ENCODE results near the gene ESAM.

DNA sequence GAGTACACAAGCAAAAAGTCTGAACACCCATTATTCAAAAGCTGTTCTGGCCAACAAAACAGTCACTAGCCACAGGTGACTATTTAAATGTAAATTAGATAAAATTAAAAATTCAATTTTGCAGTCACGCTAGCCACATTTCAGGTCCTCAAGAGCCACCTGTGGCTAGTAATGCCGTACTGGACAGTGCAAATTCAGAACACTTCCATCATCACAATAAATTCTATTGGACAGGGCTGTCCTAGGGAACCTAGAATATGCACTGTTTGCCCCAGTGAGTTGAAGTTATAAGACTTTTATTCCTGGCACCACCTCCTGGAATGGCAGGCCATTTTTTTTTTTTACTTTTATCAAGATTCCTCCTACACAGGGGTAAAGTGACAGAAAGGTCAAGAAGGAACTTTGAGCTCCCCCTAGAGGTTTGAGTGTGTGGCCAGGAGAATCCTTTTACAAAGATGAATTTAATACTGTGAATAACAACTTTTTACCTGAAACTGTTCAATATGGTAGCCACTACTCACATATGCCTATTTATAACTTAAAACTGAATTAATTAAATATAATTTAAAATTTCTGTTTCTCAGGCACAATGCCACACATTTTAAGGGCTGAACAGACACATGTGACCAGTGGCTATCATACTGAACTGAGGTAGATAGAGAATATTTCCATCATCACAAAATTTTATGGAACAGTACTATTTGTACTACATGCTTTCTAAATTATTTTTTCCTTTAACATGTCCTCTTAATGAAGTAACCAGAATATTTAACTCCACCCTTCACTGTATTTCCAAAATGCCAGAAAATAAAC is 31.6 kb upstream of the ESAM start:
- TF ChIP-seq ZNF501 (tag by site-specific recombination; IDR thresholded peaks at IDR 0.05) (no peak), ZXDB (tag by site-specific recombination; IDR thresholded peaks at IDR 0.05) (no peak), ZNF24 (tag by site-specific recombination; IDR thresholded peaks at IDR 0.05) (no peak), YY1 (tag by site-specific recombination; IDR thresholded peaks at IDR 0.05) (no peak), ZNF169 (tag by site-specific recombination; IDR thresholded peaks at IDR 0.05) (no peak), ZNF350 (tag by site-specific recombination; IDR thresholded peaks at IDR 0.05) (no peak), ZNF146 (tag by site-specific recombination; IDR thresholded peaks at IDR 0.05) (no peak)
- TF ChIP-seq, protein P1, sequence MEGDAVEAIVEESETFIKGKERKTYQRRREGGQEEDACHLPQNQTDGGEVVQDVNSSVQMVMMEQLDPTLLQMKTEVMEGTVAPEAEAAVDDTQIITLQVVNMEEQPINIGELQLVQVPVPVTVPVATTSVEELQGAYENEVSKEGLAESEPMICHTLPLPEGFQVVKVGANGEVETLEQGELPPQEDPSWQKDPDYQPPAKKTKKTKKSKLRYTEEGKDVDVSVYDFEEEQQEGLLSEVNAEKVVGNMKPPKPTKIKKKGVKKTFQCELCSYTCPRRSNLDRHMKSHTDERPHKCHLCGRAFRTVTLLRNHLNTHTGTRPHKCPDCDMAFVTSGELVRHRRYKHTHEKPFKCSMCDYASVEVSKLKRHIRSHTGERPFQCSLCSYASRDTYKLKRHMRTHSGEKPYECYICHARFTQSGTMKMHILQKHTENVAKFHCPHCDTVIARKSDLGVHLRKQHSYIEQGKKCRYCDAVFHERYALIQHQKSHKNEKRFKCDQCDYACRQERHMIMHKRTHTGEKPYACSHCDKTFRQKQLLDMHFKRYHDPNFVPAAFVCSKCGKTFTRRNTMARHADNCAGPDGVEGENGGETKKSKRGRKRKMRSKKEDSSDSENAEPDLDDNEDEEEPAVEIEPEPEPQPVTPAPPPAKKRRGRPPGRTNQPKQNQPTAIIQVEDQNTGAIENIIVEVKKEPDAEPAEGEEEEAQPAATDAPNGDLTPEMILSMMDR (tag by site-specific recombination; IDR thresholded peaks at IDR 0.05) = no peak
- TF ChIP-seq, protein P2, sequence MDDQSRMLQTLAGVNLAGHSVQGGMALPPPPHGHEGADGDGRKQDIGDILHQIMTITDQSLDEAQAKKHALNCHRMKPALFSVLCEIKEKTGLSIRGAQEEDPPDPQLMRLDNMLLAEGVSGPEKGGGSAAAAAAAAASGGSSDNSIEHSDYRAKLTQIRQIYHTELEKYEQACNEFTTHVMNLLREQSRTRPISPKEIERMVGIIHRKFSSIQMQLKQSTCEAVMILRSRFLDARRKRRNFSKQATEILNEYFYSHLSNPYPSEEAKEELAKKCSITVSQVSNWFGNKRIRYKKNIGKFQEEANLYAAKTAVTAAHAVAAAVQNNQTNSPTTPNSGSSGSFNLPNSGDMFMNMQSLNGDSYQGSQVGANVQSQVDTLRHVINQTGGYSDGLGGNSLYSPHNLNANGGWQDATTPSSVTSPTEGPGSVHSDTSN (CRISPR knock-in tag; IDR thresholded peaks at IDR 0.05) = no peak
- TF ChIP-seq, protein P3, sequence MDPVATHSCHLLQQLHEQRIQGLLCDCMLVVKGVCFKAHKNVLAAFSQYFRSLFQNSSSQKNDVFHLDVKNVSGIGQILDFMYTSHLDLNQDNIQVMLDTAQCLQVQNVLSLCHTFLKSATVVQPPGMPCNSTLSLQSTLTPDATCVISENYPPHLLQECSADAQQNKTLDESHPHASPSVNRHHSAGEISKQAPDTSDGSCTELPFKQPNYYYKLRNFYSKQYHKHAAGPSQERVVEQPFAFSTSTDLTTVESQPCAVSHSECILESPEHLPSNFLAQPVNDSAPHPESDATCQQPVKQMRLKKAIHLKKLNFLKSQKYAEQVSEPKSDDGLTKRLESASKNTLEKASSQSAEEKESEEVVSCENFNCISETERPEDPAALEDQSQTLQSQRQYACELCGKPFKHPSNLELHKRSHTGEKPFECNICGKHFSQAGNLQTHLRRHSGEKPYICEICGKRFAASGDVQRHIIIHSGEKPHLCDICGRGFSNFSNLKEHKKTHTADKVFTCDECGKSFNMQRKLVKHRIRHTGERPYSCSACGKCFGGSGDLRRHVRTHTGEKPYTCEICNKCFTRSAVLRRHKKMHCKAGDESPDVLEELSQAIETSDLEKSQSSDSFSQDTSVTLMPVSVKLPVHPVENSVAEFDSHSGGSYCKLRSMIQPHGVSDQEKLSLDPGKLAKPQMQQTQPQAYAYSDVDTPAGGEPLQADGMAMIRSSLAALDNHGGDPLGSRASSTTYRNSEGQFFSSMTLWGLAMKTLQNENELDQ (tag by site-specific recombination; IDR thresholded peaks at IDR 0.05; ENCODE audit: low read depth) = no peak
- TF ChIP-seq, protein P4, sequence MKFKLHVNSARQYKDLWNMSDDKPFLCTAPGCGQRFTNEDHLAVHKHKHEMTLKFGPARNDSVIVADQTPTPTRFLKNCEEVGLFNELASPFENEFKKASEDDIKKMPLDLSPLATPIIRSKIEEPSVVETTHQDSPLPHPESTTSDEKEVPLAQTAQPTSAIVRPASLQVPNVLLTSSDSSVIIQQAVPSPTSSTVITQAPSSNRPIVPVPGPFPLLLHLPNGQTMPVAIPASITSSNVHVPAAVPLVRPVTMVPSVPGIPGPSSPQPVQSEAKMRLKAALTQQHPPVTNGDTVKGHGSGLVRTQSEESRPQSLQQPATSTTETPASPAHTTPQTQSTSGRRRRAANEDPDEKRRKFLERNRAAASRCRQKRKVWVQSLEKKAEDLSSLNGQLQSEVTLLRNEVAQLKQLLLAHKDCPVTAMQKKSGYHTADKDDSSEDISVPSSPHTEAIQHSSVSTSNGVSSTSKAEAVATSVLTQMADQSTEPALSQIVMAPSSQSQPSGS (tag by site-specific recombination; IDR thresholded peaks at IDR 0.05; ENCODE audit: low read depth) = no peak
- TF ChIP-seq, protein P5, sequence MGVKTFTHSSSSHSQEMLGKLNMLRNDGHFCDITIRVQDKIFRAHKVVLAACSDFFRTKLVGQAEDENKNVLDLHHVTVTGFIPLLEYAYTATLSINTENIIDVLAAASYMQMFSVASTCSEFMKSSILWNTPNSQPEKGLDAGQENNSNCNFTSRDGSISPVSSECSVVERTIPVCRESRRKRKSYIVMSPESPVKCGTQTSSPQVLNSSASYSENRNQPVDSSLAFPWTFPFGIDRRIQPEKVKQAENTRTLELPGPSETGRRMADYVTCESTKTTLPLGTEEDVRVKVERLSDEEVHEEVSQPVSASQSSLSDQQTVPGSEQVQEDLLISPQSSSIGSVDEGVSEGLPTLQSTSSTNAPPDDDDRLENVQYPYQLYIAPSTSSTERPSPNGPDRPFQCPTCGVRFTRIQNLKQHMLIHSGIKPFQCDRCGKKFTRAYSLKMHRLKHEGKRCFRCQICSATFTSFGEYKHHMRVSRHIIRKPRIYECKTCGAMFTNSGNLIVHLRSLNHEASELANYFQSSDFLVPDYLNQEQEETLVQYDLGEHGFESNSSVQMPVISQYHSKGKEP (tag by site-specific recombination; IDR thresholded peaks at IDR 0.05) = no peak
- TF ChIP-seq, protein P6, sequence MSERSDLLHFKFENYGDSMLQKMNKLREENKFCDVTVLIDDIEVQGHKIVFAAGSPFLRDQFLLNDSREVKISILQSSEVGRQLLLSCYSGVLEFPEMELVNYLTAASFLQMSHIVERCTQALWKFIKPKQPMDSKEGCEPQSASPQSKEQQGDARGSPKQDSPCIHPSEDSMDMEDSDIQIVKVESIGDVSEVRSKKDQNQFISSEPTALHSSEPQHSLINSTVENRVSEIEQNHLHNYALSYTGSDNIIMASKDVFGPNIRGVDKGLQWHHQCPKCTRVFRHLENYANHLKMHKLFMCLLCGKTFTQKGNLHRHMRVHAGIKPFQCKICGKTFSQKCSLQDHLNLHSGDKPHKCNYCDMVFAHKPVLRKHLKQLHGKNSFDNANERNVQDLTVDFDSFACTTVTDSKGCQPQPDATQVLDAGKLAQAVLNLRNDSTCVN (tag by site-specific recombination; optimal IDR thresholded peaks at IDR 0.05) = no peak
